GM21381 (cell line): ENCODE results near the gene SLC25A29.
"Not testable (repeated sequence)": the region's sequence is repeated elsewhere in the genome, so short reads cannot be mapped to it uniquely, and the experiment has no call there.

Experiments
- ATAC-seq: cut with Tn5 transposase; IDR thresholded peaks from one replicate; pipeline ENCODE4 v1.9.1; 2021; ENCODE audit warnings: mild to moderate bottlenecking, moderate library complexity; ENCODE audit not compliant: unreplicated experiment

Gene SLC25A29

GRCh38 chr14:100306101-100306997 lies at the start of gene SLC25A29:
TSS of gene SLC25A29 (minus strand) at chr14:100306444. CDS start at chr14:100306232, 212 bp downstream.
- peak; percentile 87 for ATAC-seq

- no peak for ATAC-seq
Measured at GRCh38 chr14:100350986-100351385, 44.7 kb upstream of the SLC25A29 start.

GRCh38 chr14:100350276-100350926 lies 44.2 kb upstream of the SLC25A29 start:
- no peak for ATAC-seq

- ATAC-seq: no peak
Measured at GRCh38 chr14:100348784-100349685, 42.8 kb upstream of the SLC25A29 start.

GRCh38 chr14:100348253-100348729 lies 42.0 kb upstream of the SLC25A29 start:
- no peak for ATAC-seq

GRCh38 chr14:100346306-100347091 lies 40.3 kb upstream of the SLC25A29 start:
- no peak for ATAC-seq

- ATAC-seq: no peak
Measured at GRCh38 chr14:100345711-100346110, 39.5 kb upstream of the SLC25A29 start.

- not testable (repeated sequence) for ATAC-seq
Measured at GRCh38 chr14:100344657-100345056, 38.4 kb upstream of the SLC25A29 start.

GRCh38 chr14:100342826-100343225 lies 36.6 kb upstream of the SLC25A29 start:
- not testable (repeated sequence) for ATAC-seq

GRCh38 chr14:100342195-100342594 lies 36.0 kb upstream of the SLC25A29 start:
- no peak for ATAC-seq

- ATAC-seq: no peak
Measured at GRCh38 chr14:100341301-100342031, 35.2 kb upstream of the SLC25A29 start.

- ATAC-seq: no peak
Measured at GRCh38 chr14:100340423-100340813, 34.2 kb upstream of the SLC25A29 start.

GRCh38 chr14:100339766-100340422 lies 33.6 kb upstream of the SLC25A29 start:
- ATAC-seq: no peak

- no peak for ATAC-seq
Measured at GRCh38 chr14:100336618-100337530, 30.6 kb upstream of the SLC25A29 start.

GRCh38 chr14:100334904-100335303 lies 28.7 kb upstream of the SLC25A29 start:
- ATAC-seq: no peak

GRCh38 chr14:100333827-100334226 lies 27.6 kb upstream of the SLC25A29 start:
- no peak for ATAC-seq

GRCh38 chr14:100333311-100333710 lies 27.1 kb upstream of the SLC25A29 start:
- ATAC-seq: no peak

- ATAC-seq: peak; percentile 73
Measured at GRCh38 chr14:100332797-100333196, 26.6 kb upstream of the SLC25A29 start.
